ENCODE results near the gene CLSTN1. TPM values are rescaled to one million over a fixed set of nuclear protein-coding genes. Genes with fewer than 3 reads are reported as not detected.

The CLSTN1 gene
- total RNA-seq = 89.9 TPM

DNA sequence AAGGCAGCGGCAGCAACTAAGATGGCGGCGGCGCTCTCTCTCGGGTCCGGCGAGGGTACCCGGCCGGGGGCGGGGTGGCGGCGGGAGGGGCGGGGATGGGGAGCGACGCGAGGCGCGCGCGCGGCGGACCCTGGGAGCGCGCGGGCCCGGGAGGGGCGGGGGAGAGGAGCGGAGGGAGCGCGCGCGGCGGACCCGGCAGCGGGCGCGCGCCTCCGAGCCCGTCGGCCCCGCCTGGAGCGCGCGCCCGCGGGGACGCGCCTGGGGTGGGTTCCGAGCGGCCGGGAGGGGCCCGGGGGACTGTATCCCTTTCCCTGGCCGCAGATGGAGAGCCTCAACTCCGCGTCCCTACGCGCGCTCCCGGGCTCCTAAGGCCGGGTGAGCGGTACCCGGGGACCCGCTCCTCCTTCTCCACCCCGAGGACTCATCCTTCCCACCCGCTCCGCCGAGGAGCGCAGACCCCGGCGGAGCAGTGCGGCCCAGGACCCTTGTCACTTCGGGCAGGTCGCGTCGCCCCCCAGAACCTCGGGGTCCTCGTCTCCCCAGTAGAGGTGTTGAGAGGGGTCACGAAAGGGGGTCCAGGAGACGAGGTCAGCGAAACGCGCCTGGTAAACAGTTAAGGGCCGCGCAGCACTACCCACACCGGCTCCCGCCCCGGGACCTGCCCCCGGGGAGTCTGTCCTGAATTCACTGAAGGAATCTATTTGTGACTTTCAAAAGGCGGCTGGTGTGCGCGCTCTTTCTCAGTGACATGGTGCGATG is at the start of gene CLSTN1:
TSS of gene CLSTN1 (minus strand) at position 23 of the 759 bp plus-strand sequence. CDS start 232 bp downstream, outside the sequence.
- DNase-seq (ENCODE audit: low read depth in 2 of 3, low spot score in 2 of 3) = peak; percentile 65 to 89 (median 83)

DNA sequence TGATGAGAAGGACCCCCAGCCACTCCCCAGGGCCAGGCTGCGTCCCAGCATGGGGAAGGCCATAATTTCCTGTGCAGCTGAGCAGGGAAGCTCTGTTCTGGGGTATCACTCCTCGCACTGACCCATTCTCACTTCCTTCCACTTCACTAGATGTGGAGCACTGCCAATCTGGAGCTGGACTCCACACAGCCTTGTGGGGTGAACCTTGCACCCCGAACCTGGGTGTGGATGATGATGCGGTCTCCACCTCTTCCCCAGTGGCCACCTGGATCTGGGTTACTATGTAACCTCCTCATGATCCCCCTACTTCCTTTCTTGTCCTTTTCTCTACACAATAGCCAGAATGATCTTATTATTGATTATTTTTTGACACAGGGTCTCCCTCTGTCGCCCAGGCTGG is 49.6 kb upstream of the CLSTN1 start:
- DNase-seq (ENCODE audit: low read depth in 2 of 3, low spot score in 2 of 3) = no peak

DNA sequence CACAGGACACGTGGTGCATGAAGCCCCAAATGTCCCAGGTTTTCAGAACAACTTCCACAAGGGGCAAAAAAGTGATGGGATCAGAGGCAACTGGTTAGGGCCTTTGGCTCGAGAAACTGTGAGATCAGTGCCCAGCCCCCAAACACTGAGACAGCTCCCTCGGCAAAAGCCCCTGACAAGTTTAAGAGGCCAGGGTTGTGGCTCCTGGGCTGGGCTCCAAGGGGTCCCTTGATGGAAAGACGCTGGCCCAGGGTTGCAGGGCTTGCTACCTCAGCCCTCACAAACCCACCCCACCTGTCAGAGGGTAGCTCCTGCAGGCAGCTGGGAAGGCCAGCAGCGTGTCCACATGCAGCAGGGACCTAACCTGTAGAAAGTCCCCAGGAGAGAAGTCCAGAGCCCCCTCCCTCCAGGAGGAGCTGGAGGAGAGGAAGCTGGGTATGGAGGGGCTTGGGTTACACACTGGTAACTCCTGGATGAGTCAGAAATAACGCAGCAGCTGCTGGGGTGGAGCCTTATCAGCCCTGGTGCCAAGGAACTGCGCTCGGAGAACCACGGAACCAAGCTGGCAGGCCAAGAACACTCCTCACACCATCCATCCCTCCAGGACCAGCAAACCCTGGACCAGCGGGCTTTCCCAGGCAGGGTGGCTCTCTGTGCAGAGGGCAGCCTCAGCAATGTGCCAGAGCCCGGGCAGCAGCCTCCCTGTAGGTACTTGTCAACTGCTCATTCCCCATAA is 48.8 kb upstream of the CLSTN1 start:
- no peak for DNase-seq (ENCODE audit: low read depth in 2 of 3, low spot score in 2 of 3)

DNA sequence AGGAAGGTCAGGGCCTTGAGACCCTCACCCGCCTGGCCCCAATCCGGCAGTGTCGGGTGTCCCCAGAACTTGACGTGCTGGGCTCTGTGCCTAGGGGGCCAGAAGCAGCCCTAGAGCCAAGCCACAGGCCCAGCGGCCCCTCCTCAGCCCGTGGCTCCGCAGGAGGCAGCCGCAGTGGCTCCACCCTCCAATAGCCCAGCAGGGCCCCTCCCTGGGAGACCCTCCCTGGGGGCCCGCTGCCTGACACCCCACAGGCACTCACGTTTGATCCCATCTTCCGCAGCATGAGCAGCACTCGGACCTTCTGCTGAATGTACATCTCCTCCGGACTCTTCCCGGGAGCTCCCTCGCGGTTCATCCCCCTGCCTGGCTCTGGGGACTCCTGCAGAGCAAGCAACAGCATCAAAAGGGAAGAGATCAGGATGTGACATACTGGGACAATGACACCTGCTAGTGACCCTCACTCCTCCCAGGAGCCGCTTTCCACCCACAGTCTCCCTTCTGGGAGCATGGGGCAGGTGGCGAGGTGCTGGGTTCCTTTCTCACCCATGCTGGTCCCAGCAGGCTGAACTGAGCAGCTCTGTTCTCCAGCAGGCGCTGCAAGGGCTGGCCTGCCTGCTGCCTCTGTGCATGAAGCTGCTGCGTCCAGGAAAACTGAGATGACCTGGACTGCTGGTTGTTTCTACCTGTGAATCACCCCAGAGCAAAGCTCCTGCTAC is 48.1 kb upstream of the CLSTN1 start:
- DNase-seq (ENCODE audit: low read depth in 2 of 3, low spot score in 2 of 3) = no peak

DNA sequence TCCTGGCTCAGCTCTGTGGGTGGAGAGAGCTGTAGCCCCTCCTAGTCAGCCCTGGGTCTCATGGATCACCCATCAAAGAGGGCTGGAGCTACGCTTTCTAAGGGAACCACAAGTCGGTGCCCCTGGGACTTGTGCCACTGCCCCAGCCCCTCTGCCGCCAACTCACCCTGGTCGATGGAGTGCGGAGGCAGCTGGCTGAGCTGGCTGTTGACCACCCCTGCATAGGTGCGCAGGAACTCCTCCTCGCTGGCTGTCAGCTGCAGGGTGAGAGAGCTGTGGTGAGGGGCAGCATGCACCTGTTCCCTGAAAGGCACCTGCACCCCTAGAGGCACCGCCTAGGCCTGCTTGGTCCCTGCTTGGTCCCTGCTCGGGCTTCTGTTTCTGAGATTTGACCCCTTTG is 47.3 kb upstream of the CLSTN1 start:
- no peak for DNase-seq (ENCODE audit: low read depth in 2 of 3, low spot score in 2 of 3)

DNA sequence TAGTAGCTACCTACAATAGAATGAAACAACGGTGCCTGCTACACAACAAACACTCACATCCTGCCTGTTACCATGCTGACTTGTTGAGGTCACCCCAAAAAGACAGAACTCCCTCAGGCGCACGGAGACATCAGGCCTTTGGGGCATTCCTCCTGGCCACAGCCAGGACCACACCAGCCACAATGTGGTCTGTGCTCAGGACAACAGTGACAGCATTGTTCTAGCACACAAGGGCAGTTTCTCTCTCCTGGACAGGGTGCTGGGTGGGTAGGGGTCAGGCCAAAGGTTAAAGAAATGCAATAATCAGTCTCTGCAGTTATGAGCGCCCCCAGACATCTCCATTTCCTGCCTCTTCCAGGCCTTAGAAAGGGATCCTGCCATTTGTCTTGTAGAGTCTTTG is 46.8 kb upstream of the CLSTN1 start:
- no peak for DNase-seq (ENCODE audit: low read depth in 2 of 3, low spot score in 2 of 3)

DNA sequence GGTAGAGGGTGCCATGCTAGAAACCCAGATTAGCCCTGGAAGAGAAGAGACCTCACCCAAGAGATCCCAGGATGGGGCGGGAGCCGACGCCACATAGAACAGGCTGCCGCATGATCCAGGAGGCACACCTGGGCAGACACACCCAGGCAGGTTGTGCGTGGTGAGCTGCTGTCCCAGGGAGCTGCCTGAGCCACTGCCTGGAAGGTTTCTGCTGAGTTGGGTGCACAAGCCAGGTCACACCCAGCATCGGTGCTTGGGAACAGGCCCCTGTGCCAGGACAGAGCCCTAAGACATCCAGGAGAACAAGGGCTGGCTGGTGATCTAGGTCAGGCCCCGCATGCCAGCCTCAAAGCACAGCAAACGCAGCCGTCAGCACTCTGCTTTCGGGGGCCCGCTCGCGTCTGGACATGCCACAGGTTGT is 46.1 kb upstream of the CLSTN1 start:
- DNase-seq (ENCODE audit: low read depth in 2 of 3, low spot score in 2 of 3) = no peak

DNA sequence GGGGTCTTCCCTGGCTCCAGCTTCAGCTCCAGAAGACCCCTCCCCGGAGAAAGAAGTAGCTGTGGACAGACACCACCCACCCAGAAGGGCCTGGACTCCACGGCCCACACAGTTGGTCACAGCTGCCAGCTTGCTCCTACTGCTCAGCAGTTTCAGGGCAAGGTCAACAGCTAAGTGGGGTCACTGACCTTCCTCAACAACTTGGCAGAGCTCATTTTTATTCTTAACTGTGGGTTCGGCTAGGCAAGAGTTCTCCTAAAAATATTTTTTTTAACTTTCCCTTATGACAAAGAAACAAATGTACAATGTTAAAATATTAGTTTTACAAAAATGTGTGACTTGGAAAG is 44.5 kb upstream of the CLSTN1 start:
- DNase-seq (ENCODE audit: low read depth in 2 of 3, low spot score in 2 of 3) = no peak

DNA sequence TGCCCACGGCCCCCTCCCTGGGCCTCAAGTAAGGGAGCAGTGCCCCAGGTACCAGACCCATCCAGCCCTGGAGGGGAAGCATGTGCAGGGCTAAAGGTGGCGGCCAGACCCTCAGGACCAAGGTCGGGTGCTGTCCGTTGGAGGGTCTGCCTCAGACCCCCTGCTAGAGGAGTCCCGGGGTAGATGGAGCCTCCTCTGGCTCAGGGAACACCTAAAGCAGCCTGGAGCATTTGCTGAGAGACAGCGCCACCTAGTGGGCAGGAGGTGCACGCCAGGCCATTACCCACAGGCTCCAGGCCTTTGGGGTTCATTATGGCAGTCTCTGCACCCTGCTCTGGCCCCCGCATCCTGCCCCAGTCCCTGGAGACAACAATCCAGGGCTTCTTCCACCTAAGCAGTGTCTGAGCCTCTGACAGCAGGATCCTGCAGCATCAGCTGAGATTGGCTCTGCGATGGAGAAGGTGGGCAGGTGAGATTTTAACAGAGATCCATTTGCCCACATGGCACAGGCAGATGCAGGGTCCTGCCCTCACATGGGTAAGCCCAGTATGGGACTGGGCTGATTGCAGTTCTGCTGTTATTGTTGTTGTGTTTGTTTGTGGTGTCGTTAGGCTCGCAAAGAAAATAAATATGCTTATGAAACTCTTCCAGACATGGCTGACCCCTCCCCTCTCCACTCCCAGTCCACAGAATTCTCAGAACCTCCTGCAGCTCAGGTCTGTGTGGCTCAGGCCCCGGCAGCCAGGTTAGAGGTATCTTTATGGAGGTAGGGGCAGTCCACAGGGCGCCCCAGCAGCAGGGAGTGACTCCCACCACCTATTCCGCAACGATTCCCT is 43.9 kb upstream of the CLSTN1 start:
- peak; percentile 71 to 87 (median 81) for DNase-seq (ENCODE audit: low read depth in 2 of 3, low spot score in 2 of 3)

DNA sequence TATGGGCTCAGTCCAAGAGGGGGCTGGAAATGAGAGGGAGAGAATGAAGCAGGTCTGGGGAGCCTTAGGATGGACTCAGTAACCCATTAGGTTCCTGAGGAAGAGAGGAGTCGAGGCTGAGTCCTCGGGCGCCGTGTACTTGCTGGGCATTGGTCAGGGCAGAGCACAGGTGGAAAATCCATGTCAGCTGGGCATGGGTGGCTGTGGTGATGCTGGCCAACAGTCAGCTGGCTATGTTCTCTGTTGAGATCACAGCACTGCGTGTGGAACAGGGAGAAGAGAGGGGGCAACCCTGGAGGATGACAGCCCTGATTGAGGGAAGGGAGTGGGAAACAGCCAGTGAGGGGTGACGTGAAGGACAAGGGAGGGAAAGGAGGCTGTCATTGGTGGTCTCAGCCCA is 43.1 kb upstream of the CLSTN1 start:
- no peak for DNase-seq (ENCODE audit: low read depth in 2 of 3, low spot score in 2 of 3)

DNA sequence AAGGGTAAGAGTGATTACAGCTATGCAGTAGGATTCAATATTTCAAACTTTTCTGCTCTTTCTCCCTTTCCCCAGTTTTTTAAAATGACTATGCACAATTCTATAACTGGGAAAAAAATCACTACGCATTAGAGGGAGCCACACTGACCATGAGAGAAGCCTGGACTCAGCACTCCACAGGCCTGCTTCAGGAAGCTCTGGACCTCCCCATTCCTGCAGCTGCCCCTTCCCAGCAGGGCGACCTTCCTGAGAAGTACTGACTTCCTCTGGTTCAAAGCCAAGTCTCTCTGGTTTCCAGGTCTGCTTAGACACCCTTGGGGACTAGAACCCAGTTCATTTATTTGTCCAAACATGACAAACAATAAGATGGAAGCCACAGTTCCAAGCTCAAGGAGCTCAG is 42.0 kb upstream of the CLSTN1 start:
- DNase-seq (ENCODE audit: low read depth in 2 of 3, low spot score in 2 of 3) = no peak

DNA sequence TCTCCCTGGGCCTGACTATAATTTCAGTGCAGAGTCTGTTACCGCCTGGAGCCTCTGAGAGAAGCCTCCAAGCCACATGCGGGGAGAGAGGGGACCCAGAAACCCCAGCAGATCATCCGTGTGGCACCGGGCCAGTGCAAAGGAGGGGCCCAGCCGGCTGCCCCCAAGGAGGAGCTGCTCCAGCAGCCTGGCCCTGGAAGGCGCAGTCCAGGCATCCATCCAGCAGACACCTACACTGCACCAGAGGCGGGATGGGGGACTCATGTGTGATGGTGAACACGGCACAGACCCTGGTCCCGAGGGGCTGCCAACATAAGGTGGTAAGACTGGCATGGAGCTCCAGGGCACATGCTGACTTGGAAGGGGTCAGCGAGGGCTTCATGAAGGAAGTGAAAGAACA is 39.6 kb upstream of the CLSTN1 start:
- no peak for DNase-seq (ENCODE audit: low read depth in 2 of 3, low spot score in 2 of 3)

DNA sequence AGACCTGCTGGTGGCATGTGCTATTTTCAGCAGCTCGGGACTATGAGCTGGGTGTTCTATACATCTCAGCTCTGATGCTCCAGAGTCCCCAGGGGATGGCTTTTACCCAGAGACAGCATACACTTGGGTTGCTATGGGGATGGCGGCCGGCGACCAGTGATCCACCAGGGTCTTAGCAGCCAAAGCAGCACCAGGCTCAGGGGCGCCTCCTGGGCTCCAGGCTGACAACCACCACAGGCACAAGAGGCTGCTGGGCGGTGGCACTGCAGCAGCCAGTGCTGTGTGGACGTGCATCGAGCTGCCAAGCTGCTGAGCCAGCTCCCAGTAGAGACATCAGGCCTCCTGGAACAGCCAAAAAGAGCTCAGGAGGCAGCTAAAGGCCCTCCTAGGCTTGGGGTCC is 37.6 kb upstream of the CLSTN1 start:
- DNase-seq (ENCODE audit: low read depth in 2 of 3, low spot score in 2 of 3) = no peak

DNA sequence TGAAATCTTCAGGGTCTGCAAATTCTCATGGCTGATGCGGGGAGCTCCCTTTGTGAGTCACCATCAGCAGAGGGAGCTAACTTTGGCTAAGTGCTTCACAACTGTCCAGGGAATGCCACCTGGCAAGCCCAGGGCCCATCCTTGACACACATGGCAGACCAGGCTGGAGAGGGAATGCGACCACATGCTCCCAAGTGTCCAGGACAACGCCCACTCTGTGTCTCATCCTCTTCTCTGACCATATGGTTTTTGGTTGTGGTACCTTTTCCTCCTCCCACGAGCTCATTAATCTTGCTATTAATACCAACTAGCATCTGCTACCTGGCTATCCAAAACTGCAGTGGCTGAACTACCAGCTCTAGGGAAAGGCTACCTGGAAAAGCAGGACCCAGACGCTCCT is 37.1 kb upstream of the CLSTN1 start:
- DNase-seq (ENCODE audit: low read depth in 2 of 3, low spot score in 2 of 3) = no peak

DNA sequence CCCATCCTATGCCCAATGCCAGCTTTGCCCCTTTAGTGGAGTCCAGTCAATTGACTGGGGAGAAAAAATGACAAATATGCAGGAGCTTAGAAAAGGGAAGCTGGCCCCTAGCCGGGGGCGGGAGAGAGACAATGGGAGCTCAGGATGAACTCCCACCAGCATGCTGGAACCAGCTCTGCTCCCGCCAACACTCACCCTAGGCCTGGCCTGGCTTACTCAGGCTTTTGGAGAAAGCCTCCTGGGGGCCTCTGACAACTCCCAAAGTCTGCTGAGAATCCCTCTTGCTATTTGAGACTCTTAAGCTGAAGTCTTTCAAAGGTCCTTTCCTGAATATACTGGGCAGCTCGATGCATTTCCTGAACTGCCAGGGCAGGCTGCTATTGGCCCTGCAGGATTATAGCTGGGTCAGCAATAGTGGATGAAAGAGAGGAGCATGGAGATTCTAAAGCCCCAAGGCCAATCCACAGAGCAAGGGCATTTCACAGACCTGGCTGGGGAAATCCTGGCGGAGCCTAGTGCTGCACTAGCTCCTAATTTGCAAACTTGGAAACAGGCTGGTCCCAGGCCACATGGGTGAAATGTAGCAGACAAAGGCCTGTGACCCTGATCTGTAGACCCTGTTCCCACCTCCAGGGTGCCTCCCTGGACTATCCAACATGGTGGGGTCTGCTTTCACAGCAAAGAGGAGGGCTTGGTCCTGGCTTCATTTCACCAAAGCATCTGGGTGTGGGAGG is 35.7 kb upstream of the CLSTN1 start:
- no peak for DNase-seq (ENCODE audit: low read depth in 2 of 3, low spot score in 2 of 3)

DNA sequence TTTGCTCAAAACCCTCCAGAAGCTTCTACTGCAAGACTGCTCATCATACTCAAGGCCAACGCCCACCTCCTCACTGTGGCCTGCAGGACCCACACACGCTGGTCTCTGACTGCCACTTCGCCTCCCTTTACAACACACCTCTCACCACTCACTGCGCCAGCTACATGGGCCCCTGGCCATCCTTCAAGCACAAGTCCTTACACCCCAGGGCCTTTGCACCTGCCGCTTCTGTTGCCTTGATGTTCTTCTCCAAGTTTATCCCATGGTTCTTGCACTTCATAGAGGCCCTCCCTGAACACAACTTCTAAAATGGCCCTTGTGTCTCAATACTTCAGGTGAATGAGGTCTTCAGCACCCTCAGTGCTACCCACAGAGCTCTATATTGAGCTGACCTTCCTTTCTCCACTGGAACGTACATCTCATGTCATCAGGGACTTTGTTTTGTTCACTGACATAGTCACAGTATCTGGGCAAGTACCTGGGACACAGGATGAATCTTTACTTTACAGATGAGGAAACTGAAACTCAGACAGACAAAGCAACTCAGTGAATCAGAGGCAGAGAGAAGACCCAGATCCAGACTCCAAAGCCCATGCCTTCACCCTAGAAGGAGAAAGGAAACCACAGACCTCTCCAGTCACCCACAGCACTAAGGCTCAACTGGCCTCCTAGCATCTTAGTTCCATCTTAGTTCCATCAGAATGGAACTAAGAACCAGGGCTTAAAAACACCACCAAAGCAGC is 34.7 kb upstream of the CLSTN1 start:
- DNase-seq (ENCODE audit: low read depth in 2 of 3, low spot score in 2 of 3) = no peak

DNA sequence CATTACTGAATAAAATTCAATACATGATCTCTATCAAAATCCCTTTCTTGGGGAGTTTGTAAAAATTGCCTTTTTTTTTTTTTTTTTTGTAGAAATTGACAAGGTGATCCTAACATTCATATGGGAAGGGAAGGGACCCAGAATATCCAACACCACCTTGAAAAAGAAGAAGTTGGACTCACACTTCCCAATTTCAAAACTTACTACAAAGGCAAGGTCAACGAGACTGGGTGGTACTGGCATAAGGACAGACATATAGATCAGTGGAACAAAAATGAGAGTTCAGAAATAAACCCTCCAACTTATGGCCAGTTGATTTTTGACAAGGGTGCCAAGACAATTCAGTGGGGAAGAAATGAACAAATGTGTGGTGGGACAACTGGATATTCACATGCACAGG is 31.4 kb upstream of the CLSTN1 start:
- DNase-seq (ENCODE audit: low read depth in 2 of 3, low spot score in 2 of 3) = no peak

DNA sequence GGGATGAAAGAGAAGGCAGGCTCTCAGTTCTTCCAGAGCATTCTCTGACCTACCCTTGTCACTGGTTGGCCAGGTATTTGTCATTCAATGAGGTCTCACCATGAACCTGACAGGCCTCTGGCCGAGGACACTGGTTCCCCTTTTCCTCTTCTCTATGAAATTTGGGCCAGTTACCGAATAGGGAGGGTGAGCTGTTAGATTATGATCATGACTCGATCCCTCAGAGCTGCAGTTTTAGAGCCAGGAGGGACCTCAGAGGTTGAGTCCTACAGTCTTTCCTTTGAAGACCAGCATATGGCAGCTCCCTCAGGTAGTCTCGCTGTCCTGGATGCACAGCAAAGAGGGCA is 29.5 kb upstream of the CLSTN1 start:
- no peak for DNase-seq (ENCODE audit: low read depth in 2 of 3, low spot score in 2 of 3)

DNA sequence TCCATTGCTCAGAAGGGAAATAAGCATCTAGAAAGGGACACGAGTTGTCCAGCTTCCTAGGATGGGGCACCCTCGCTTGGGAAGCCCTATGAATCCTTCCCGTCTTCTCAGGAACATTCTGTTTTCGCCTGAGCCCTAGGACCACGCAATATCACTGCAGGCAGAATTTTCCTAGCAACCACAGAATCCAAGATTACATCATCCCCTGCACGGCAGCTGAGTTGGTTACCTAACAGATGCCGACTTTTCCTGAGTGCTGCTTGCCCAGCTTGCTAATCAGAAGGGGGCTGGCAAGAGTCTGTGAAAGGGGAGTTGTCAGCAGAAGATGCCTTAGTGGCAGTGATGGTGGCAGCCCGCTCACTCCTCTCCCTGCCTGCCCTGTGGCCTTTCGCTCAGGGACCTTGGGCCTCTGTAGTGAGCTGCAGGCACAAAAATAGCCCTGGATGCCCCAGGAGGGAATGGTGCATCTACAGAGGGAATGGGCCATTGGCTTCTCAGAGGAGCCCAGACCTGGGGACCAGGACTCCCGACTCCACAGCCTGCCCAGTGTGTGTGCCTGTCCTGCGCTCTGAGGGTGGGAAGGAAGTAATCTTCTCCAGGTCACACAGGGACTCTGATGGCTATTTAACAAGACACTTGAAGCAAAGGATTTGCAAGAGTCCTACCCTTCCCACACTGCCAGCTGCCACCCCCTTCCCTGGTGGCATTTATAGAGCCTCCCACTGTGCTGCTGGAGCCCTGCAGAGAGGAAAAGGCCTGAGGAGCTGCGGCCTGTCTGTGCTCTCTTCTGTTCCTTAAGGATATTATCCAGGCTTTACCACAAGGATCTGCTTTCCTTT is 28.9 kb upstream of the CLSTN1 start:
- no peak for DNase-seq (ENCODE audit: low read depth in 2 of 3, low spot score in 2 of 3)
